NT2/D1 (cell line): ENCODE measurements around the gene CCDC175.

Experiments used
- SUZ12 ChIP-seq: IDR thresholded peaks from 2 replicates; pipeline ENCODE4 v1.6.1; 2011; ENCODE audit not compliant: insufficient read length, insufficient read depth; ENCODE audit errors: extremely low read depth
- YY1 ChIP-seq: IDR thresholded peaks from 2 replicates; pipeline ENCODE4 v1.6.1; 2011; ENCODE audit not compliant: insufficient read length, insufficient read depth
- ZNF274 ChIP-seq: IDR thresholded peaks from 2 replicates; pipeline ENCODE4 v1.6.1; 2011; ENCODE audit warnings: mild to moderate bottlenecking, low read depth, low read length

DNA sequence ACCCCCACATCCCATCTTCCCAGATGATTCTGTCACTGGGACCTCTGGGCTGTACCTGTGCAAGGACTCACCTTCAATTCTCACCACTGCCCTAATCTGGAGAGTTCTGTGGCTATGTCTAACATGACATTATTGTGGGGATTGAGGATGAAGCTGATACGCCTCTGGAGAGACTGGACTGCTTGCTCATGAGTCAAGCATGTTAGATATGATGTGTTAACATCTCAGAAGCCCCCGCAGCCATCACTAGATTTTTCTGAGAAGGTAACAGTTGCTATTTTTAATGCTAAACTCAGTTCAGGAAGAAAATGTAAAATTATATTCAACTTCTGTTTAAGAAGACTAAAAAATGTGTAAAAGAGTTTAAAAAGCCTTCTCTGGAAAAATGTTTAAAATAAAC is 66.6 kb downstream of the CCDC175 start:
- no peak for TF ChIP-seq ZNF274
- no peak for TF ChIP-seq YY1
- TF ChIP-seq SUZ12: no peak
